ENCODE measurements around the gene RHOXF2B.
"Not testable (repeated sequence)": the region's sequence is repeated elsewhere in the genome, so short reads cannot be mapped to it uniquely, and the experiment has no call there.

DNA sequence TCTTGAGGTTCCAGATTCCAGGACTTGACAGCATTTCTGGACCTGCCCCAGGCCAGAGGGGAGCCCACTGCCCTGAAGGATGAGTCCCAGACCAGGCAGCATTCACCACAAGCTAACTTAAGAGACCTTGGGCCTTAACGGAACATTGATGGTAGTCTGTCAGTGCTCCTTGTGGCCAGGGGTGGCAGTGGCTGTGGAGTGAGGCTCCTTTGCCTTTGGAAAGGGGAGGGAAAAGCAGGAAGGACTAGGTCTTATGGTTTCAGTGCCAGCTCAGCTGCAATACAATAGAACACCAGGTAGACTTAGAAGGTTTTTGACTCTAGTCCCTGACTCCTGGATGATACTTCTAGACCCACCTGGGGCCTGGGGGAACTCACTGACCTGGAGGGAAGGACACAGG is 11.3 kb downstream of the RHOXF2B start:
- TF ChIP-seq CTCF (IDR thresholded peaks at IDR 0.05; ENCODE audit: insufficient read depth, low read depth, low read length); EZH2 (IDR thresholded peaks at IDR 0.05; ENCODE audit: insufficient read depth, low read length): not testable (repeated sequence)

Measured in astrocyte (in vitro differentiated cells and primary cell).